Hematopoietic multipotent progenitor cell treated with erythropoietin and hydrocortisone succinate and interleukin-3 and kit ligand, for 8 days (in vitro differentiated cells): ENCODE data around the gene XIRP1.

Experiments used
- DNase-seq: peaks from one replicate; pipeline ENCODE4 v3.0.0-alpha.2; 2015

The XIRP1 gene

DNA sequence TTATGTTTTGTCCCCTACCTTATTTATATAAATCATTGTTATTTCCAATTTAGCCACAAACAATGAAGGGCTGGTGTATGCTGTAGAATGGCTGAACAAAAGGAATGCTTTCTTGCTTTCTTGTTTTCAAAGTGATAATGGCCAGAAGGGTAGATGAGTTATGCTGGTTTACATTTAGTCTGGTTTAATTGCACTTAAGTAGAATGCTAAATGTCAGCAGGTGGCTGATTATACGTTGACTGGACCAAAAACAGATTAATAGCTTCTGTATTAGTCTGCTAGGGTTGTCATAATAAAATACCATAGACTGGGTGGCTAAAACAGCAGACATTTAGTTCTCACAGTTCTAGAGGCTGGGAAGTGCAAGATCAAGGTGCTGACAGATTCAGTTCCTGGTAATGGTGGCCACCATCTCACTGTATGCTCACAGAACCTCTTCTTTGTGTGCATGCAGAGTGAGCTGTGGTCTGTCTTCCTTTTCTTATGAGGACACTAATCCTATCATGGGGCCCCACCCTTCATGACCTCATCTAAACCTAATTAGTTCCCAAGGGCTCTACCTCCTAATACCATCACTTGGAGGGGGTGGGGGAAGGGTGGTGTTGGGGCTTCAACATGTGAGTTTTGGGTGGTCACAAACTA lies 17.1 kb upstream of the XIRP1 start:
- DNase-seq, result no peak

DNA sequence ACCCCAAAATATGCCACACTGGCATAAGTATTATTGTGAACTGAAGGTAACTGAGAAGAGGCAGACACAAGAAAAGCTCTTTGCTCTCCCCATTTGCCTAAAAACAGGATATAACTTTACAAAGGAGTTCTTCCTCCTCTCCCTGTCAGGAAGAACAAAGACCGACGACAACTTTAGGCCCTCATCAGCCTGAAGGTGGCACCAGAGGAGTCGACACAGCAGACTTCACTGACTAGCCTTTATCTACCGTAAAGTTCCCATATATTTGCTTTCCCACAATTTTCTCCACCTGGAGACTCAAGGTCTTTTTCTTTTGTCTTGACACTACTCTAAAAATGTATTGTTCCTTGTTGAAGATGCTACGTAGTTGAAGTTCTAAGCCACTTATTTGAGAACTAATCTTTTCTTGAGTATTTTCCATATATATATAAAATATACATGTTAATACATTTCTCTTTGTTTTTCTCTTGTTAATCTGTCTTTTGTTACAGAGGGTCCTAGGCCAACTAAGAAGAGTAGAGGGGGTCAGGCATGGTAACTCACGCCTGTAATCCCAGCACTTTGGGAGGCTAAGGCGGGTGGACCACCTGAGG lies 16.2 kb upstream of the XIRP1 start:
- DNase-seq, result peak; percentile 83

DNA sequence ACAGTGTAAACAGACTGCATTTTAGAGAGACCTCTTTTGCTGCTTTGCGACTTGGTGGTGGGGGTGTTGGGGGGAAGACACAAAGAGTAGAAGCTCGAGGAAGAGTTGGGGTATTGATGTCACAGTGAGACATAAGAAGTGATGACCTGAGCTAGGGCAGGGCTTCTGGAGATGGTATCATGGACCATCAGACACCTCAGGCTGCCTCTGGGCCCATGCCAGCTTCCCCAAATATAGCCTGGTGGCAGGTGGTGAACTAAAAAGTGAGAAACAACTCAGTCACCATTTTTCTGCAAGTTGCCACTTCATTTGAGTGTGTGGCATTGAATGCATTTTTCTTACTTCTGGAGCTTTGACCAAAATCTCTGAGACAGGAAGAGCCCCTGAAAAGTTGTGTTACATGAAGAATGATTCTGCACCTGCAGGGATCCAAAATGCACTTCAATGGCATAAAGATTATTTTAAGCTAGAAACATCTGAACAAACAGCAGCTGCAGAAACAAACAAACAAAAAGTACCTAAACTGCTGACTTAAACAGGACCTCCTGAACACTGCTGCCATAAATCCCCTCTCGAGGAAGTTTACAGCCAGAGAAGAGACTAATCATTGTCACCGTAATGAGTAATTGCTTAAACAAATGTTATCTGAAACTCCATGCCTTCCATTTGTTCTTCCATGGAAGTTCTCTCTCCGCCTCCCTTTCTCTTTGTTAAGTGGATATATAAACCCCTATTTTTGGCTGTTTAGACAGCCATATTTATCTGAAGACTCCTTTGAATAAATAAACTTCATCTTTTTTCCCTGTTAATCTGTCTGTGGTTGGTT lies 15.2 kb upstream of the XIRP1 start:
- DNase-seq, result no peak

DNA sequence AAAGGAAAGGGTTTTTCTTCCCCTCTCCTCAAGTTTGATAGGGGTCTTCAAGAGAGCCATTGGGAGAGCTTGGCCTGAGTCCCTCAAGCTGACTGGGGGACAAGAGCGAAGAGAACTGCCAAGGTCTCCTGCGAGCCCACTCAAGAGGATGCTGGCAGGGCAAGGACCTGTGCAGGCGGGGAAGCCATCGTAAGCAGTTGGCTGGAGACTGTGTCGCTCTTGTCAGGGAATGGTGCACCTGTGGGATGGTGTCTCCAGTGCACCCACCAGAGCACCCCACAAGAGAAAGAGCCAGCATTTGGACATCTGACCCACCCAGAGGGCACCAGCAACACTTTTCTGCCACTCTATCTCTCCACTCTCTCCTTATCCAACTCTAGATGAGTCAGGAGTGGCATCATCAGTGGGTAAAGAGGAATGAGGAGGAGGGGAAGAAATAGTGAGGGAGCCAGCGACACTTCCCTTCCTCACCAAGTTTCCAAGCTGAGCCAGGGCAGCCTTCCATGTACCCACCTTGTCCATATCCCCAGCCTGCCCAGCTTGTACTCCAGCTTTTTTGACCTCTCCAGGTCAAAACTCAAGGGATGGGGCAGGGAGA lies 13.6 kb upstream of the XIRP1 start:
- DNase-seq, result no peak

DNA sequence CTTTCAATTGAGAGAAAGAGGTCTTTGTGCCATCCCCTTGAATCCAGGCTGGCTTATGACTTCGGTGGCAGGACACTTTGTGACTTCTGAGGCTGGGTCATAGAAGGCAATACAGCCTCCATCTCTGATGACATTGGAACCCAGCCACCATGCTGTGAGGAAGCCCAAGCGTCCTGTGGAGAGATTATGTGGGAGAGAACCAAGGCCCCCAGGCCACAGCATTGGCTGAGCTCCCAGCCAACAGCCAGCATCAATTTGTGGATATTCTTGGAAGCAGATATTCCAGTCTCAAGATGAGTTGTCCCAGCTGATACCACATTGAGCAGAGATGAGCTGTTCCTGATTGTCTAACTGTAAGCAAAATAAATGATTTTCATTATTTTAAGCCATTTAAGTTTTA lies 12.7 kb upstream of the XIRP1 start:
- no peak for DNase-seq

DNA sequence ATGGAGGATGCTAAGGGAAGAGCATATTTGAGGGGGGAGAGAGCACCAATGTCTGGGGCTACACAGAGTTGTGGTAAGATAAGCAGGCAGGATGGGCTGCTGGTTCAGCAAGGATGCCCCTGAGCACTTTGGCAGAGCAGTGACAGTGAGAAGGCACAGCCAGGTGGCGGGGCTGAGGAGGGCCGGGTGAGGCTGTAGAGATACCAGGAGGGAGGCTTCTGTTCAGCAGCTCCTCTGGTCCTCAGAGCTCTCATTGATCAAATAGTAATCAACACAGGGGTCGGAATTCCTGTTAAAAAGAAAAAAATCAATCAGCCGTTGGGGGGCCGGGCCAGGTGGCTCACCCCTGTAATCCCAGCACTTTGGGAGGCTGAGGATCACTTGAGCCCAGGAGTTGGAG lies 11.5 kb upstream of the XIRP1 start:
- DNase-seq, result no peak

DNA sequence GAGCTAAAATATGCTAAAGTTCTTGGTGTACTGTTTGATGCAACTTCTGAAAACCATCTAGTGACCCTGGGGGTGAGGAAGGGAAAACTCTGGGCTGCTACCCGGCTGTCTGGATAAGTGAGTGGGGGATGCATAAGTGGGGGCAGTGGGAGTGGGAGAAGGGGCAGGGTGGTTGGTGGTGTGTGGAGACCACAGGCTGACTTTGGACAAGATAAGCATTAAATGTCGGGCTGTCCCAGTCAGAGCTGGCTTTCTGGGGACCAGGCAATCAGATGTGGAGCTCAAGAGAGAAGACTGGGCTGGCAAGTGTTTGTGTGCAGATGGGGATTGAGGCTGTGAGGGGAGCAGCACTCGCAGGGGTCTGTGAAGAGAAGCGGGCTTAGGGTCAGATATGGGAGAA lies 11.0 kb upstream of the XIRP1 start:
- DNase-seq, result no peak

DNA sequence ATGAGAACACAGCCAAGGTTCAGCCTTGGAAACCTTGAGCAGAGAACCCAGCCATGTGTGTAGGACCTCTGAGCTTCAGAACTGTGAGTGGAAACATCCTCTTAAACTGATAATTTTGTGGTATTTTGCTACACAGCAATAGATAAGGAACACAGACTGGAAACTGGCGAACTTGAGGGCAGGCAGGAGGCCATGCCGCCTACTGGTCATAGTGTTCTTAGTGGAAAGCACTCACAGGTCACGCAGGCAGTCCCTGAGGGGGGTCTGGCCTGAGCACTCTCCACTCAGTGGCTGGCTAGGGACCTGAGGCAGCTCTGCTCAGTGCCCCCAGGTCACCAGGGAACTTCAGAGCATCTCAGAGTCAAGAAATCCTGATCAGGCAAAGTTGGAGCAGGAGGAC lies 9.7 kb upstream of the XIRP1 start:
- DNase-seq, result peak; percentile 82

DNA sequence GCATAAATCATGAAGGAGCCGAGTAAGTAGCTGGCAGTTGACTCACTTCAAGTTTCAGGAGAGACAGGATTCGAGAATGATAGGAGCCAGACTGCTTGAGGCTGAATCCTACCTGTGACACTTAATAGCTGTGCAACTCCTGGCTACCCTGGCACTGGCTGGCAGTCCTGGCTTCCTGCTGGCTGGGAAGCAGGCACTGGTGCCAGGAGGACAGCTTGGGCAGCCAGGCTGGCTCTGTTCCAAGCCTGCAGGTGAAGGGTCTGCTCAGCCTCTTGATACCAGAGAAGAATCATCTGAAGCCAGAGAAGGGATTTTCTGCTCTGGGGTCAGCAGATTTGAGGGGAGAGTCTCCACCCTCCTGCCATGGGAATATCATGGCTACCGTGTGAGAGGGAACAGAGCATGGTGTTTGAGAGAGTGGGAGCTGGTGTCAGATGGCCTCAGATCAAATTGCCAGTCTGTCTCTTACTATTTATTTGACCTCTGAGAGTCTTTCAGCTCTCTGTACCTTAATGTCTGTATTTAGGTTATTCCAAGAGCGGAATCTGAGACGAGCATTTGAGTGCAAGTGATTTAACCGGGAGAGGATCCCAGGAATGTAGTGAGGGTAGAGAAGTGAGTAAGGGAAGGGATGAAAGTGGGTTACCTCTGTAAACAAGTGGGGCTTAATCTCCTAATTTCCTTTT lies 4.4 kb upstream of the XIRP1 start:
- DNase-seq, result no peak

DNA sequence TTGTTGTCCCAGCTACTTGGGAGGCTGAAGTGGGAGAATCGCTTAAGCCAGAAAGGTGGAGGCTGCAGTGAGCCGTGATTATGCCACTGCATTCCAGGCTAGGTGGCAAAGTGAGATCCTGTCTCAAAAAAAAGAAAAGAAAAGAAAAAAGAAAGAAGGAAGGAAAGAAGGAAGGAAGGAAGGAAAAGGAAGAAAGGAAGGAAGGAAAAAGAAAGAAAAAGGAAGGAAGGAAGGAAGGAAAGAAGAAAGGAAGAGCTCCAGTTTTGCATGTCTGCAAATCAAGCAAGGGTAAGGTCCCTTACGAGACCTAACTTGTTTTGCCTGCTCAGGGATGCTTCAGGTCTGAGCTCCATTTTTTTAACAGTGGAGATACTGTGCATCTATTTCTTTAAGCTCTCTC lies 3.6 kb upstream of the XIRP1 start:
- no peak for DNase-seq

DNA sequence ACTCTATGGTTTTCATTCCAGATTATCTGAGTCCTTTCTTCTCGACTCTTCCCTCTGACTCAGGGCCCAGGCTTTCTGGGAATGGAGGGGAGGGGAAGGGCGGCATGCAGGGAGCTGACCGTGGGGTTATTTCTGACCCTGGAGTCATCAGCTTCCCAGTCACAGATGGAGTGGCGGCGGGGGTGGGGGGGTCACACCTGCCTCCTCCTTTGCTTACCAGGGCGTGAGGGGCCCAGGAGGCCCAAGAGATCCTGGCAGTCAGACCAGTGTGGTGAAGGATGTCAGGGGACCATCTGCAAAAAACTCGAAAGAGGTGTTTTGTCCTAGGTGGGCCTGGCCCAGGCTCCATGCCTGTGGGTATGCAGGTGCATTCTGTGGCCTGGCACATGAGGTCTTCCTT lies 996 bp upstream of the XIRP1 start:
- DNase-seq, result no peak

DNA sequence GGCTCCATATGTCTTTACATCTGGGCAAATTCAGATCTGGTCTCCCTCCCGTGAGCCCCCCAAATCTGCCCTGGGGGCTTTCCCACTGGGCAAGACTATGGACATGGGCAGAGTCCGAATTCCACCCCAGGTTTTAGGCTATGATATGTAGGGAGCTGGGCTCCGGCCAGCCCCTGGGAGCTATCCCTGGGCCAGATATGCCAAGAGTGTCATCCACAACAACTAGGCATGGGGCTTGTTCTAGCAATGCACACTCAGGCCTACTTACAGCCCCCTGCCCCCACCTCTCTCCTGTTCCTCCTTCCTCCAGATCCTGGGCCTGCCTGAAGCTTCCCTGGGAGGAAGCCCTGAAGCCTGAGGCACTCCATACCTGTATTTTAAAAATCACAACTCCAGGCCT lies 622 bp downstream of the XIRP1 start:
- DNase-seq, result no peak

DNA sequence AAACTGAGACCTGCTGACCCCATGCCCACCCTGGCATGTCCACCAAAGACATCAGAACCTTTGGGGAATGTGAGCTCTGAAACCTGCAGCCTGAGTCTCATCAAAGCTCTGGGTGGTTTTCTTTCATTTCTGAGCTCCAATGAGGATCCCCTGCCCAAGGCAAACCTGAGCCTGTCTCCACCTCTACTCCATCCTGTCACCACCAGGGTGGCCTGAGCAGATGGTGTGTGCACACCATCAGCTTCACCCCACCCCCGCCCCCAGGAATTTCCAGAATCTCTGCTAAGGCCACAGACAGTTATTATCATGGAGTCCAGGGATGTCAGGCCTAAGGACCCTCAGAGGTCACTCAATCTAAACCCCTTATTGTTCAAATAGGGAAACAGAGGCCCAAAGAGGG lies 1.3 kb downstream of the XIRP1 start:
- no peak for DNase-seq

DNA sequence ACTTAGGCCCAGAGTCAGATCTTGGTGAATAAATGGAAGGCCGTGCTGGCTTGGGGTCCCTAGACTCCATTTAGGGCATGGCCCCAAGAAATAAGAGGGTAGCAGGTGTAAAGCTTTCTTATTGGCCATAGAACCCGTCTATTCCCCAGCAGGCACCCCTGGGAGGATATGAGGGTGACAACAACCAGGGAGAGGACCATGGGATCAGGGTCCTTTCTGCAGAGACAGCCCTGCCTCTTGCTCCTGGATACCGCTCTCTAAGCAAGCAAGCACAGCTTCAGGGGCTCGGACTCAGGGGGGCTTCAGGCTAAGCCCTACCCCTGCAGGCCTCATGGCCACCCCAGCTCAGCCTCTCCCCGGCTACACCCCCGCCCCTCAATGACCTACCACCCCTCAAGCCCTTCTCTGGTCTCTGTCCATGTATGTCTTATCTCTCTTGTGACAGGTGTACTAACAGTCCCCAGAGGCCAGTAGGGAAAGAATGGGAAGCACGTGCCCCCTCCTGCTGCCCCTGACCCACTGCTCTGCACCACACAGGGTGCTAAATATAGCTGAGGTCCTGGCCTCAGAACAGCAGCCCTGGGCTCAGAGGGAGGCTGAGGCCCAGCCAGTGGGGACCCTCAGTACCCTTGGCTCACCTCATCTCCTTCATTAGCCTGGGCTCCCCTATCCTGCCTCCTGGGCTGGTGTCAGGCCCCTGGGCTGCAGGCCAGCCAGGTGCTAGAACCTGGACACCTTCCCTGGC lies 1.9 kb downstream of the XIRP1 start:
- DNase-seq, result no peak

DNA sequence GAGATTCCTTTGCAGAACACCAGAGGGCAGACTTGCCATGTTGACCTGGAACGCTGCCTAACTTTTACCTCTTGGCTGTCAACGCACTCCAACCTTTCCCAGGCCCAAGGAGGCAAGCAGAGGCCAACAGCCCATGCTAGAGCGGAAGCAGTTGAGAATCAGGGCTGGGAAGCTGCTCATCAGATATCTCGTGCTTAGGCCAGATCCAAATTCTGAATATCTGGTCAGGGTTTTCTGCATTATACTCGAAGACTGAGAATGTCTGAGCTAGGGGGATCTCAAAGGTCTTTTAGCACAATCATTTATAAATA lies 2.5 kb downstream of the XIRP1 start:
- peak; percentile 77 for DNase-seq

DNA sequence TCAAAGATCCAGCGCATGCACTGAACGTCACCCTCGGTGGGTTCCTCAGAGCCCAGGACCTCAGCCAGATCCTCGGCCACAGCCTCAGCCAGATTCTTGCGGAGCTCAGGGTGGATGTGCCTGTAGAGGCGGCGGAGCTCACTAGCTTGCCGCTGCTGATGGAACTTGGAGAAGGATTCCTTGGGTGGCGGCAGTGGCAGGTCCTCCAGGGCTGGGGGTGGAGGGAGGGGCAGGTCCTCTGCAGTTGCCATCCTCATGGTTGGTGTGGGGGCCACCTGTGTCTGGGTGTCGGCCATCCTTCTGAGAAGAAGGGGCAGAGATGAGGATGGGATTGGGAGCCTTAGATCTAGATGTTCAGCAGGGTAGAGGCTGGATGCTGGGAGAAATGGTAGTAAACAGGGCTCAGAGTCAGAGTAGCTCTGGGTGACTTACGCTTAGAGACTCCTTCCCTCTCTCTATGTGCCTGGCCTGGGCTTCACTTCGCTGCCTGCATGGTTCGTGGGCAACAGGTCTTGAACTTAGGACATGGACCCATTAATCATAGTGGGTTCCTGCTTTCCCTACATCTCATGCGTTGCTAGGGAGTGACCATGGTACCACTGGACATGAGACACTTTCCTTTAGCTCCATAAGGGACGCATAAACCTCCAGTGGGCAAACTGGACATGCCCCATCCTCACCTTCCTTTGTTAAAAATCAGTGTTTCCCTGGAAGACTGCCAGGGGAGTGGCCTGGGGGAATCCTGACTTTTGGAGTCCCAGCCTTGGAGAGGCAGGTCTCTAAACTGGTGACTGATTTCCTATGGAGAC lies 3.0 kb downstream of the XIRP1 start:
- DNase-seq, result no peak

DNA sequence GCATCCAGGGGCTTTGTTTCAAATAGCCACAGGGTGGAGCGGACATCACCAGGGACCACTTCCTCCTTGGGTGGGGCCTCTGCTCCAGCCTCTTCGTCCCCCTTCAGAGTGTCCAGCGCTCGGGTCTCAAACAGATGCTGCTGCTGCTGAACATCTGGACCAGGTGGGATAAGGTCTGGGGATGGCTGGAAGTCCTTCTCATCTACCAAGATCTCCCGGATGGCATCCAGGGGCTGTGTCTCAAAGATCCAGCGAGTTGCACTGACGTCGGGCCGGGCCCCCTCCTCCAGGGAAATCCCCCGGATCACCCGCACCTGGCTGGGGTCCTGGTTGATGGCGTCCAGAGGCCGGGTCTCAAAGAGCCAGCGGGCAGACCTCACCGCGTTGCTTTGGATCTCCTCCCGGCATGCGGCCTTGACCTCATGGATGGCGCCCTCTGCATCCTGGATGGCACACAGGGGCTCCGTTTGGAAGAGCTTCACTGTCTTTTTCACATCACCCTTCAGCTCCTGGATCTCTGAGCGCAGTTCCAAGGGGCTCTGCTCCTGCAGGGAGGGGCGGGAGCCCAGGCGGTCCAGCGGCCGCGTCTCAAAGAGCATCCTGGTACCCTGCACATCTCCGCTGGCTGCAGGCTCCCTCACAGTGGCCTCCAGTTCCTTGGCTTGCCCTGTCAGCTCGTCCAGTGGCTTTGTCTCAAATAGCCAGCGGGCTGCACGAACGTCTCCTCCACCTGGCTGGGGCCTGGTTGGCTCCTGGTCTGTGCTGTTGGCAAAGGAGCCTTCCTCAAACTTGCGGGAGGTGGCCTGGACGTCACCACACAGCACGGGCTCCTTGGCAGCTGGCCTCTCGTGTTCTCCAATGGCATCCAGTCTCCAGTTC lies 3.9 kb downstream of the XIRP1 start:
- no peak for DNase-seq

DNA sequence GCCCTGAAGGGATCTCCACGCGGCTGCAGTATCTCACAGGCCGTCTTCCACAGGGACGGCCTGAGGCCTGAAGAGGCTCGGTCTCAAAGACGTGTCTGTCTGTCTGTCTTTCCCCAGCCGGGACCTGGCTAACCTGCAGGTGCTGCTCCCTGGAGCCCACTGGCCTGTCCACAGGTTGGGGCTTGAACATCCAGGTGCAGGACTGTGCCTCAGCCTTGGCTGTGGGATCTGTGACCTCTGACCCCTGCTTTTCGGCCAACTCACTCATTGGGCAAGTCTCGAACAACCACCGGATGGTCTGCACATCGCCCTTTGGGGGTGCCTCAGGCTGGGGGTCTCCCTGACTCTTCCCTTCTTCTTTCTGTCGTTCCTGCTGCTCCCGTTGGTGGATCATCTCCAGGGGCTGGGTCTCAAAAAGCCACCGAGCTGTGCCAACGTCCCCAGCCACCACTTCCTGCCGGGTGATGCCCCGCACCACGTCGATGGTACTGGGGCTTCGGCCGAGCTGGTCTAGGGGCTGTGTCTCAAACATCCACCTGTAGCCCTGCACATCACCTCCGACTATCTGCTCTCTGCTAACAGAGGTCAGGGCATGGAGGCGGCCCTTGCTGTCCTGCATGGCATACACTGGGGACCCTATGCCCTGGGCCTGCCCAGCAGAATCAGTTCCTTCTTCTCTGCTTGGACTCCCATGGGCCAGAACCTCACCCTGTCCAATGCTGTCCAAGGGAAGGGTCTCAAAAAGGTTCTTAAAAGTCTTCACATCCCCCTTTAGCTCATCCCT lies 4.8 kb downstream of the XIRP1 start:
- no peak for DNase-seq

DNA sequence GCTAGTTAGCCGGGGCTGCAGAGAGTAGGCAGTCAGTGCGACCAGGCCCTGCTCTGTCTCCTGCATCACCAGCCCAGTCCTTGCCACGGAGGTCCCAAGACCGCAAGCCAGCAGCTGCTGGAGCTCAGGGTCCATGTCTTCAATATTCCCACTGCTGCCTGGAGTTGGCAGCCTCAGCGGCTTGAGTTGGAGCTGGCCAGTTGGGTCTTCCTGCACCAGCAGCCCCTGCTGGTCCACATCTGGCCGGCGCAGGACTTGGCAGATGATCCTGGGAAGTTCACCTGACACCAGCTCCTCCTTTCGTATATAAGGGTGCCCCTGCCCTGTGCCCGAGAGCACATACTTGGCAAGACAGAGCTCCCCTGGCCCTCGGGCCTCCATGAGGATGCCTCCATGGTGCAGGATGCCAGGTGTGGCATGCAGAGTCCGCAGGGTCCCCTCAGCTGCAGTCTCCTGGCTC lies 5.7 kb downstream of the XIRP1 start:
- no peak for DNase-seq
